Aorta (tissue), 5 donors: ENCODE data around the gene CDC42BPB. TPM values are rescaled to one million over a fixed set of nuclear protein-coding genes. Genes with fewer than 3 reads are reported as not detected.

Experiments used
- ATAC-seq: fragments of 200-7000 bp; cut with Tn5 transposase; one replicate; pipeline ENCODE4 v1.9.1; 2022; ENCODE audit warnings: moderate library complexity; ENCODE audit not compliant: low FRiP score
- DNase-seq, 2 donors: peaks; one replicate each; pipeline ENCODE4 v3.0.0-alpha.2; 2020
- H3K27ac ChIP-seq, 2 donors: one replicate each; pipeline ENCODE4 v1.5.1; 2013; ENCODE audit warnings: low read length in 2 of 2, mild to moderate bottlenecking in 2 of 2, moderate library complexity in 2 of 2, control low read depth in 1 of 2, inconsistent platforms in 1 of 2, low read depth in 1 of 2
- H3K27me3 ChIP-seq, 2 donors: one replicate each; pipeline ENCODE4 v1.6.1; 2013; ENCODE audit warnings: control low read depth in 1 of 2, low read length in 1 of 2, mild to moderate bottlenecking in 1 of 2, moderate library complexity in 1 of 2; ENCODE audit not compliant: insufficient read depth in 2 of 2, control insufficient read depth in 1 of 2
- H3K36me3 ChIP-seq, 2 donors: one replicate each; pipeline ENCODE4 v1.6.1; 2013; ENCODE audit warnings: control low read depth in 1 of 2, low read length in 1 of 2, mild to moderate bottlenecking in 1 of 2; ENCODE audit not compliant: insufficient read depth in 2 of 2, control insufficient read depth in 1 of 2
- H3K4me1 ChIP-seq, 2 donors: one replicate each; pipeline ENCODE4 v1.6.1; 2013; ENCODE audit warnings: low read length in 2 of 2, control low read depth in 1 of 2, mild to moderate bottlenecking in 1 of 2, moderate library complexity in 1 of 2; ENCODE audit not compliant: insufficient read depth in 2 of 2, control insufficient read depth in 1 of 2
- H3K4me3 ChIP-seq, 2 donors: one replicate each; pipeline ENCODE4 v1.5.1; 2013; ENCODE audit warnings: low read length in 2 of 2, control low read depth in 1 of 2, mild to moderate bottlenecking in 1 of 2
- H3K9me3 ChIP-seq: one replicate; pipeline ENCODE4 v1.6.1; 2013; ENCODE audit warnings: mild to moderate bottlenecking, low read length; ENCODE audit not compliant: control insufficient read depth
- WGBS, 2 donors: extraction: QIAGEN DNeasy Blood & Tissue Kit; methylation state at CpG; one replicate each; pipeline ENCODE4 v1.1.7; 2013; 5-methylcytosine and 5-hydroxymethylcytosine counted together
- intact Hi-C, 2 donors: fragments of 100-400 bp; cut with DNase I; formaldehyde crosslinking; loops; one replicate each; pipeline versions ENCODE4 v1.14.2 to v1.15.0; 2022
- polyA plus RNA-seq, 2 donors: library from polyadenylated mRNA; stranded (reverse); fragments of 200-250 nt; gene quantifications; one replicate each; pipeline ENCODE4 v1.2.3, GENCODE V29; 2013
- total RNA-seq, 2 donors: library from RNA; stranded (reverse); fragmentation: NEBNext Ultra II Directional; extraction: Animal tissue kit (Norgen Biotek cat#: 25700); gene quantifications; one replicate each; pipeline ENCODE4 v1.2.1, GENCODE V29; 2021
- donor health status: healthy with polysubstance abuse.
- donor health status: Bipolar disorder and iron deficiency.
- donor health status: DM: no; HTN: no; CAD: no.
- donor health status: DM: no; HTN: no; CAD: no.
- donor health status: DM: yes; HTN: yes; CAD: no.

The CDC42BPB gene
- total and polyA plus RNA-seq, 4 donors, result 18.4 to 101 (median 63.8) TPM

DNA sequence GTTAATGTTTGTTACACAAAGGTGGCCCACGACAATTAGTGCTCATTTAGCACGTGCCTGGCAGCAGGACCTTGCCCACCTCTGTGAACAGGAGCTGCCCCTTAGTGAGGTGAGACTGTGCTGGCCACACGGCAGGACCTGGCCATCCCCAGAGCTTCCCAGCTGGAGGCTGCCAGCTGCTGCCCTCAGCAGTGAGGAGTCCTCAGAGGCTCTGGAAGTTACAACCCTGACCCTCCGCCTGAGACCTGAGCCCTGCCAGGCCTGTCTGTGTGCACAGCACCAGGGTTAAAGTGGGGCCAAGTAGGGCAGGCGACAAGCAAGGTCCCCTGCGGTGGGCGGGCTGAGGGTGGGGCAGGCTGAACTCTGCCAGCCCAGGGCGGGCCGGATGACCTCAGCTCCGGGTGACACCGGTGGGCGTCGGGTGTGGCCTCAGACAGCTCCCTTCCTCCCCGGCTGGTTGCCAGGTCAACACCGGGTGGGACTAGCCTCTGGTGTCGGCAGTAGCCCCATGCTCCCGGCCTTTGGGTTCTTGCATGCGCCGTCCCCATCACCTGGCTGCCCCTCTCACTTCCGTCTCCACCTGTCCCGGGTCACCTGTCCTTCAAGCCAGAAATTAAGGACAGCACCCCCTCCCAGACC, 17.5 kb upstream of the CDC42BPB start:
- WGBS, 2 donors, result 21% methylated on average over 21 of the region's 21 CpGs
- H3K27me3 ChIP-seq, result no peaks in the 10 kb centered on the region
- DNase-seq, result peak; percentile 83 to 92
- no peak overlapping the region for H3K27ac ChIP-seq
- no peaks in the 10 kb centered on the region for H3K4me1 ChIP-seq
- intact Hi-C loops, result loop anchor here (5.0 to 10.0 kb wide), 2 partner anchors 217 to 220 kb away; no protein-coding TSS in a partner anchor
- no peaks in the 10 kb centered on the region for H3K36me3 ChIP-seq
- H3K9me3 ChIP-seq, result no peaks in the 10 kb centered on the region
- ATAC-seq, result peak; percentile 31
- no peak overlapping the region for H3K4me3 ChIP-seq

DNA sequence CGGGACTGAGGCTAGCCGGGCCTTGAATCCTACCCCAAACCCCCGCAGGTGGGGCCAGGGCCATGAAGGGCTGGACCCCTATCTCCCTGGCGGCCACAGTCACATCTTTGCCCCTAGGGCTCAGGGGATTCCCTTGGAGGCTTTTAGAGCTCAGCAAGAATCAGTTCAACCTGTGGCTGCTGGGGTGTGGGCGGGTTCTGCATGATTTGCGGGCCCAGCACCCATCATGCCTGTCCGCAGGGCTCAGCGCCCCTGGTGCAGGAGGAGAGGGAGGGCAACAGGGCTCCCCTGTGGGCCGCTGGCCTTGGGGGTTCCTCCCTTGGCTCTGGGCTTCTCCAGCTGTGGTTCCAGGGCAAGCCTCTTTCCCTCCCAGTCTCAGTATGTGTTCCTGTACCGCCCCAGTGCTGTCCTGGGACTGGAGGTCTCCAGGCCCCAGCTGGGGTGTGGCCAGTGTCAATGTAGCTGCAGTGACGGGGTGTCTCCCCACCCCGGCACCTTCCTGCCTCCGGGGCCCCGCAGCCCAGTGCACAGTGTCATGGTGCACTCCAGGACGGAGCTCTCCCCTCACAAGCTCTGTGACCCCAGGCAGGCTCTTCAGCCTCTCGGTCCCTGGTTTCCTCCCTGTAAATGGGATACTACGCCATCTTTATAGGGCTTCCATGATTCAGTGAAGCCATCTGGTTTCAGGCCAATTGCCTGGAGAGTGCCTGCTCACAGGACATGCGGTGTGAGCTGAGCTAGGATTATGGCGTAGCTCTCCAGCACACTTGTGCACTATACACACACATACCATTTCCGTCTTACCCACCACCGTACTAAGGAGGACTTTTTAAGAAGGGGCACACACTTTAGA, 16.8 kb upstream of the CDC42BPB start:
- H3K4me3 ChIP-seq, result no peak overlapping the region
- peak in 1 of 2 donors; percentile 49 for DNase-seq
- H3K36me3 ChIP-seq, result no peaks in the 10 kb centered on the region
- ATAC-seq, result no peak
- H3K27me3 ChIP-seq, result no peaks in the 10 kb centered on the region
- H3K27ac ChIP-seq, result no peak overlapping the region
- H3K9me3 ChIP-seq, result no peaks in the 10 kb centered on the region
- H3K4me1 ChIP-seq, result no peaks in the 10 kb centered on the region
- WGBS, 2 donors, result 79 to 82% methylated on average over 21 of the region's 21 CpGs
- intact Hi-C loops, result loop anchor here in 1 of 2 donors (10.0 kb wide), 1 partner anchor 221 kb away; no protein-coding TSS in a partner anchor

DNA sequence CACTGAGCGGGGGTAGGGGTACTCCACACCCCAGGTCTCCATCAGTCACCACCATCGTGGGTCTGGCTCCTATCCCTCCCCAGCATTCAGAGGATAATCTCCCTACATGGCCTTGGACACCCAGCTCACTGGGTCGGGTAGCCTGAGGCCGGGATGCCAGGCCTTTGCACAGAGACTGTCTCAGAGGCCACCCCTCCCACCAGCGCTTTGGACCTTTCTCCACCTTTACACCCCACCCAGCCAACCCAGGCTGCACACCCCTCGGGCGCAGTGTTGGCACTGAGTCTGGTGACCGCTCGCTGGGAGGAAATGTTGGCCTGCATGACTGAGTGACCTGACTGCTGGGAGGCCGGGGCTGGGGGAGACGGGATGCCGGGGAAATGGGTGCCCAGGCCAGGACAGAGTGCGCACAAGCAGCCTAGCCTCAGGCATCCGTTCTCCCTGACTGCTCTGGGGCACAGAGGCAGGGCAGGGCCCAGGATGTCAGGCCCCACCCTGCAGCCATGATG, 16.1 kb upstream of the CDC42BPB start:
- H3K9me3 ChIP-seq, result no peaks in the 10 kb centered on the region
- no peaks in the 10 kb centered on the region for H3K4me1 ChIP-seq
- ATAC-seq, result no peak
- no peak overlapping the region for H3K4me3 ChIP-seq
- 85 to 90% methylated on average over 14 of the region's 14 CpGs for WGBS, 2 donors
- intact Hi-C loops, result loop anchor here in 1 of 2 donors (10.0 kb wide), 1 partner anchor 221 kb away; no protein-coding TSS in a partner anchor
- H3K36me3 ChIP-seq, result no peaks in the 10 kb centered on the region
- H3K27ac ChIP-seq, result no peak overlapping the region
- no peaks in the 10 kb centered on the region for H3K27me3 ChIP-seq
- peak; percentile 42 to 76 for DNase-seq

DNA sequence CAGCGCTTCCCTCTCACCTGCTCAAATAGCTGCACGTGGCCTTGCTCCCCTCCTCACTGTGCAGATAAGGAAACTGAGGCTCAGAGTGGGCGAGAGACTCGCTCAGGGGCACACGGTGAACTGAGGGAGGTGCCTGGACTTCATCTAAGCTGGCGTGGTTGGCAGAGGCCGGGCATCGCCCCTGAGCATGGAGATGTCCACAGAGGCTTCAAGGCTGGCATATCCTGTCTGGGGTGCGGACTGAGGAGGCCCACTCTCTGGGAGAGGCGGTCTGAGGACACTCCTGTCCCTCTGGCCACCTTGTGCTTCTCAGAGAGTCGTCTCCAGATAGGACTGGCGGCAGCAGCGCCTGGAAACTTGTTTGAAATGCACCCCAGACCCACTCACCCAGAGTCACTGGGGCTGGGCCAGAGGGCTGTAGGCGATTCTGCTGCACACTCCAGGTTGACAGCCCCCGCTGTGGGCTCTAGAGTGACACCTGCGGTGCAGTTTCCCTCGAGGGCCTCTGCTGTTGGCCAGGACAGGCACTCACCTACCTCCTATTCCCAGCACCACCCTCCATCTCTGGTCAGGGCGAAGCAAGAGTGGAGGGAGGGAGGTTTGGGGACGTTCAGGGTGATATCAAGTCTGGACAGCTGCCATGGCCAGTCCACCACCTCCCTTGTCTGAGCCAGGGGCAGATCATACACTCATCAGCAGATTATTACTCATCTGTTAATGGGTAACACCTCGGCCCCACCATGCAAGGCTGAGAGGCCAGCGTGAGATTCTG, 15.4 kb upstream of the CDC42BPB start:
- intact Hi-C loops, result loop anchor here in 1 of 2 donors (10.0 kb wide), 1 partner anchor 222 kb away; no protein-coding TSS in a partner anchor
- ATAC-seq, result no peak
- no peaks in the 10 kb centered on the region for H3K36me3 ChIP-seq
- H3K27ac ChIP-seq, result no peak overlapping the region
- 83 to 84% methylated on average over 21 of the region's 21 CpGs for WGBS, 2 donors
- peak in 1 of 2 donors; percentile 40 for DNase-seq
- H3K4me3 ChIP-seq, result no peak overlapping the region
- no peaks in the 10 kb centered on the region for H3K27me3 ChIP-seq
- H3K9me3 ChIP-seq, result no peaks in the 10 kb centered on the region
- no peaks in the 10 kb centered on the region for H3K4me1 ChIP-seq

DNA sequence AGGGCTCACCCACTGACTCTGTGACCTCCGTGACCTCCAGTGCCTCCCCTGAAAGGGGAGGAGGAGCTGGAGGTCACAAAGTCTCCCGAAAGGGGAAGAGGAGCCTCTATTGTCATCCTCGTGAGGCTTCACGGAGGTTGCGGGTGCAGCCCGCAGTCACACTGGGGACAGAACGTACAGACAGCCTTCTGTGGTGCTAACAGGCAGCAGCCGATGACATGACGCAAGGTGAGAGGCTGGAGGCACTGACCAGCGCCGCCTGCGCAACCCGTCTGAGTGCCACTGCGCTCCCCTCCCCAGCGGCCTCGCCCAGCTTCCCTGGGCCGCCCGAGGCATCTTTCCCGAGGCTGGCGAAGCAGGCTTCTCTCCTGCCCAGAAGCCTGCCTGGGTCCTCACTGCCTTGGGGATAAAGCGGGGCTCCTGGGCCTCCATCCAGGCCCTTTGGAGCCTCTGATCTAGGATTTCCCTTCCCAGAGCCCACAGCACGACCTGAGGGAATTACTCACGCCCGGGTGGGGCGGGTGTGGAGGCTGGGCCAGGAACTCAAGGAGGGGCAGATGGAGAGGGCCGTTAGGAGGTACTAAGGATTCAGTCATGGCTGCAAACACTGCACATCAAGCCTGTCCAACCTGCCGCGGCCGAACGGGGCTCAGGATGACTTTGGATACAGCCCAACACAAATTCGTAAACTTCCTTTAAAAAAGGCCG, 14.3 kb upstream of the CDC42BPB start:
- 76 to 80% methylated on average over 32 of the region's 32 CpGs for WGBS, 2 donors
- intact Hi-C loops, result loop anchor here in 1 of 2 donors (10.0 kb wide), 1 partner anchor 223 kb away; no protein-coding TSS in a partner anchor
- H3K9me3 ChIP-seq, result no peaks in the 10 kb centered on the region
- no peak overlapping the region for H3K4me3 ChIP-seq
- DNase-seq (peak in 1 of 2 donors; percentile 41), ATAC-seq (no peak)
- no peak overlapping the region for H3K27ac ChIP-seq
- H3K36me3 ChIP-seq, result no peaks in the 10 kb centered on the region
- no peaks in the 10 kb centered on the region for H3K27me3 ChIP-seq
- no peaks in the 10 kb centered on the region for H3K4me1 ChIP-seq

DNA sequence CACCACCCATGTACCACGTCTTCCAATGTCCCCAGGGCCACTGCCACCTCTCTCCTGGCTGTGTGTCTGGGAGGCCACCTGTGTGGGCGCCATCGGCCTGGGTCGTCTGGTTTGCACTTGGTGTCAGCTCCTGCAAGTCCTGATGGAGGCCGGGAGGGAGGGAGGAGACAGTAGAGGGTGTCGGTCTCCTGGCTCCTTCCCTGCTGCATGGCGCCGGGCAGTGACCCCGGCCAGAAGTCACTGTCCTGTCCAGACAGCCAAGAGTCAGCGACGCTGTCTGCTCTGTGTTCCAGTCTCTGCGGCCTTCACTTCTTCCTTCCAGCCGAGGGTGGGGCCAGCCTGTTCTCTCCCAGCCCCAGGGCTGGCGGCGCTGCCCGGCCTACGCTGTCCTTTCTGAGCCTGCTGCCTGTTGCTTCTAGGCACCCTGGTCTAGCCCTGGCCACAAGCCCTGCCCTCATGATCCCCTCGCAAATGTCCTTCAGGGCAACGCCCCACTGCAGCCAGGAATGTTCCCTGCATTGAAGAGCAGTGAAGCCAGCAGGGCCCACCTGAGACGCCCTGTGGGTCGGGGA, 13.7 kb upstream of the CDC42BPB start:
- no peak overlapping the region for H3K27ac ChIP-seq
- no peak overlapping the region for H3K4me3 ChIP-seq
- no peaks in the 10 kb centered on the region for H3K4me1 ChIP-seq
- intact Hi-C loops, result loop anchor here in 1 of 2 donors (10.0 kb wide), 1 partner anchor 224 kb away; no protein-coding TSS in a partner anchor
- ATAC-seq (no peak), DNase-seq (peak in 1 of 2 donors; percentile 49)
- H3K27me3 ChIP-seq, result no peaks in the 10 kb centered on the region
- WGBS, 2 donors, result 89 to 91% methylated on average over 21 of the region's 21 CpGs
- H3K36me3 ChIP-seq, result no peaks in the 10 kb centered on the region
- H3K9me3 ChIP-seq, result no peaks in the 10 kb centered on the region

DNA sequence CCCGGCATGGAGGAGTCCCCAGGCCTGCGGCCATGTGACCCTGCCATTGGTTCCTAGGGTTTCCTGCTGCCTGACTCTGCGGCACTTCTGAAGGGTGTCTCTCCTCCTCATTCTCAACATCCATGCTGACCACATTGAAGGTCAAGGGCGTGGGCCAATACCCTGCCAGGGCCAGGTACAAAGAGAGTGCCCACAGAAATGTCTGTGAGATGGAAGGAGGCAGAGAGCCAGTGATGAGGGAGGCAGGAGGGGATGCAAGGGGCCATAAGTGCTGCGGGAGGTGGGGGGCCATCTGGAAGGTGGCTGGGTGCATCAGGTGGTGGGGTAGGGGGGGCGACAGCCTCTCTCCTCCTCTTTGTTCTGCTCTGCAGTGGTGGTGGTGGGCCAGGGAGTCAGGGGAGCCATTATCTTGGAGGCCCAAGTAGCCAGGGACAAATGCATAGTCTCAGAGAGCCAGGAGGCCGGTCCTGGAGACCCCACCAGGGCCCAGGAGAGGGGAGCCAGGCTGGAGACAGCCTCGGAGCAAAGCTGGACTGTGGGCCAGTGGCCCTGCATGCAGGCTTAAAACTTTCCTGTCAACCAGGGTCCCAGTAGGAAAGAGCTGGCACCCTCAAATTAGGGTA, 13.0 kb upstream of the CDC42BPB start:
- no peaks in the 10 kb centered on the region for H3K27me3 ChIP-seq
- 92 to 97% methylated on average over 7 to 8 of the region's 8 CpGs for WGBS, 2 donors
- H3K4me3 ChIP-seq, result no peak overlapping the region
- H3K4me1 ChIP-seq, result no peaks in the 10 kb centered on the region
- no peaks in the 10 kb centered on the region for H3K36me3 ChIP-seq
- peak in 1 of 2 donors; percentile 30 for DNase-seq
- ATAC-seq, result no peak
- no peak overlapping the region for H3K27ac ChIP-seq
- no peaks in the 10 kb centered on the region for H3K9me3 ChIP-seq
- intact Hi-C loops, result loop anchor here in 1 of 2 donors (10.0 kb wide), 1 partner anchor 224 kb away; no protein-coding TSS in a partner anchor
